ENCODE measurements around the gene SPIRE2. TPM values are rescaled to one million over a fixed set of nuclear protein-coding genes. Genes with fewer than 3 reads are reported as not detected.
A peak's percentile ranks its signal among the peaks of the same experiment; 100 is the strongest.

SPIRE2 gene
- total and polyA plus RNA-seq, 2 of the 13 experiments (the other 11 are each of a cell fraction or from before 2014, with no cell fraction given): 13.3 to 37.5 TPM

GRCh38 chr16:89918453-89919347, 90.4 kb downstream of the SPIRE2 start, which contains the start of gene MC1R (continued):
- no peak for TF ChIP-seq ZNF770 (CRISPR knock-in tag; IDR thresholded peaks at IDR 0.05)
- no peak for TF ChIP-seq AGO1 (IDR thresholded peaks at IDR 0.05; ENCODE audit: low read depth, low read length, poor library complexity, severe bottlenecking)
- no peak for TF ChIP-seq ZNF343 (CRISPR knock-in tag; IDR thresholded peaks at IDR 0.05)
- peak; percentile 50; the same call in 1 of the 2 replicates for TF ChIP-seq CREM (IDR thresholded peaks at IDR 0.05)
- no peak for TF ChIP-seq CREM (CRISPR knock-in tag; IDR thresholded peaks at IDR 0.05)
- TF ChIP-seq ZNF703 (CRISPR knock-in tag; IDR thresholded peaks at IDR 0.05; ENCODE audit: borderline replicate concordance): peak; percentile 21; the same call in 1 of the 2 replicates
- TF ChIP-seq ZKSCAN8 (CRISPR knock-in tag; IDR thresholded peaks at IDR 0.05; ENCODE audit: borderline replicate concordance): peak; percentile 82
- 0 out of 2 replicates have a peak, but pooled peaks have one; percentile 56 for TF ChIP-seq ETV6 (CRISPR knock-in tag; conservative IDR thresholded peaks at IDR 0.05)
- TF ChIP-seq SPEN (CRISPR knock-in tag; IDR thresholded peaks at IDR 0.05; ENCODE audit: low read depth): peak; percentile 68
- TF ChIP-seq JUNB (CRISPR knock-in tag; IDR thresholded peaks at IDR 0.05; ENCODE audit: borderline replicate concordance): no peak
- no peak for TF ChIP-seq TEF (CRISPR knock-in tag; IDR thresholded peaks at IDR 0.05)
- TF ChIP-seq, protein P1, sequence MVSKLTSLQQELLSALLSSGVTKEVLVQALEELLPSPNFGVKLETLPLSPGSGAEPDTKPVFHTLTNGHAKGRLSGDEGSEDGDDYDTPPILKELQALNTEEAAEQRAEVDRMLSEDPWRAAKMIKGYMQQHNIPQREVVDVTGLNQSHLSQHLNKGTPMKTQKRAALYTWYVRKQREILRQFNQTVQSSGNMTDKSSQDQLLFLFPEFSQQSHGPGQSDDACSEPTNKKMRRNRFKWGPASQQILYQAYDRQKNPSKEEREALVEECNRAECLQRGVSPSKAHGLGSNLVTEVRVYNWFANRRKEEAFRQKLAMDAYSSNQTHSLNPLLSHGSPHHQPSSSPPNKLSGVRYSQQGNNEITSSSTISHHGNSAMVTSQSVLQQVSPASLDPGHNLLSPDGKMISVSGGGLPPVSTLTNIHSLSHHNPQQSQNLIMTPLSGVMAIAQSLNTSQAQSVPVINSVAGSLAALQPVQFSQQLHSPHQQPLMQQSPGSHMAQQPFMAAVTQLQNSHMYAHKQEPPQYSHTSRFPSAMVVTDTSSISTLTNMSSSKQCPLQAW (CRISPR knock-in tag; IDR thresholded peaks at IDR 0.05): peak; percentile 60; the same call in 1 of the 2 replicates
- peak; percentile 48; the same call in 1 of the 2 replicates for TF ChIP-seq SRY (CRISPR knock-in tag; IDR thresholded peaks at IDR 0.05)
- TF ChIP-seq AGO2 (optimal IDR thresholded peaks at IDR 0.05; ENCODE audit: low read depth, low read length): peak; percentile 85
- TF ChIP-seq, protein P2, sequence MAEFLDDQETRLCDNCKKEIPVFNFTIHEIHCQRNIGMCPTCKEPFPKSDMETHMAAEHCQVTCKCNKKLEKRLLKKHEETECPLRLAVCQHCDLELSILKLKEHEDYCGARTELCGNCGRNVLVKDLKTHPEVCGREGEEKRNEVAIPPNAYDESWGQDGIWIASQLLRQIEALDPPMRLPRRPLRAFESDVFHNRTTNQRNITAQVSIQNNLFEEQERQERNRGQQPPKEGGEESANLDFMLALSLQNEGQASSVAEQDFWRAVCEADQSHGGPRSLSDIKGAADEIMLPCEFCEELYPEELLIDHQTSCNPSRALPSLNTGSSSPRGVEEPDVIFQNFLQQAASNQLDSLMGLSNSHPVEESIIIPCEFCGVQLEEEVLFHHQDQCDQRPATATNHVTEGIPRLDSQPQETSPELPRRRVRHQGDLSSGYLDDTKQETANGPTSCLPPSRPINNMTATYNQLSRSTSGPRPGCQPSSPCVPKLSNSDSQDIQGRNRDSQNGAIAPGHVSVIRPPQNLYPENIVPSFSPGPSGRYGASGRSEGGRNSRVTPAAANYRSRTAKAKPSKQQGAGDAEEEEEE (CRISPR knock-in tag; IDR thresholded peaks at IDR 0.05; ENCODE audit: borderline replicate concordance): peak; percentile 98
- no peak for TF ChIP-seq ZNF556 (CRISPR knock-in tag; IDR thresholded peaks at IDR 0.05; ENCODE audit: borderline replicate concordance)
- TF ChIP-seq GATAD1 (CRISPR knock-in tag; IDR thresholded peaks at IDR 0.05): peak; percentile 73; the same call in 1 of the 2 replicates
- peak; percentile 75; the same call in 1 of the 2 replicates for TF ChIP-seq SP4 (CRISPR knock-in tag; IDR thresholded peaks at IDR 0.05)
- TF ChIP-seq, protein P3, sequence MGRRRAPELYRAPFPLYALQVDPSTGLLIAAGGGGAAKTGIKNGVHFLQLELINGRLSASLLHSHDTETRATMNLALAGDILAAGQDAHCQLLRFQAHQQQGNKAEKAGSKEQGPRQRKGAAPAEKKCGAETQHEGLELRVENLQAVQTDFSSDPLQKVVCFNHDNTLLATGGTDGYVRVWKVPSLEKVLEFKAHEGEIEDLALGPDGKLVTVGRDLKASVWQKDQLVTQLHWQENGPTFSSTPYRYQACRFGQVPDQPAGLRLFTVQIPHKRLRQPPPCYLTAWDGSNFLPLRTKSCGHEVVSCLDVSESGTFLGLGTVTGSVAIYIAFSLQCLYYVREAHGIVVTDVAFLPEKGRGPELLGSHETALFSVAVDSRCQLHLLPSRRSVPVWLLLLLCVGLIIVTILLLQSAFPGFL (CRISPR knock-in tag; IDR thresholded peaks at IDR 0.05): no peak
- TF ChIP-seq GPN1 (CRISPR knock-in tag; IDR thresholded peaks at IDR 0.05; ENCODE audit: borderline replicate concordance): 0 out of 2 replicates have a peak, but pooled peaks have one; percentile 31

Measured in HepG2 (cell line).